Endothelial cell of umbilical vein (primary cell): Measurements from ENCODE around the gene MARCHF9. TPM values are rescaled to one million over a fixed set of nuclear protein-coding genes. Genes with fewer than 3 reads are reported as not detected.

Experiments used
- BruUV-seq: library from RNA; stranded (reverse); fragments of 400-500 nt; replicated peaks from 2 replicates; lab custom pipeline; 2021; lab: Mats Ljungman, UMichigan
- CTCF ChIA-PET: fragments of 300-600, 350-600 bp; sonication (Branson Sonifier 250); formaldehyde crosslinking; loops from one replicate; lab custom pipeline; 2021; ENCODE audit warnings: antibody characterized with exemption, inconsistent platforms; lab: Charles Lee
- POLR2A ChIA-PET: fragments of 300-600, 350-600 bp; sonication (Branson Sonifier 250); formaldehyde crosslinking; loops from one replicate; lab custom pipeline; 2021; ENCODE audit warnings: antibody characterized with exemption, inconsistent platforms; lab: Charles Lee
- DNase-seq: peaks from one replicate; pipeline ENCODE4 v3.0.0-alpha.2; 2011; ENCODE audit warnings: low read depth, low spot score
- FAIRE-seq: peaks from 2 replicates; lab custom pipeline; 2011; peaks lifted over from hg19 to GRCh38; lab: Jason Lieb, UNC
- H2AFZ ChIP-seq: 2 replicates; pipeline ENCODE4 v1.6.0; 2012; ENCODE audit warnings: low read depth, low read length, control low read depth, inconsistent platforms
- H3K27ac ChIP-seq: 2 replicates; pipeline ENCODE4 v1.5.1; 2011; ENCODE audit warnings: low read depth, mild to moderate bottlenecking, control low read depth, low read length, moderate library complexity; ENCODE audit not compliant: insufficient read depth
- H3K27me3 ChIP-seq, 2 experiments: 2 replicates each; pipeline versions ENCODE4 v1.6.0 to v1.6.1; 2011; ENCODE audit warnings: low read length in 2 of 2, mixed read lengths in 1 of 2; ENCODE audit not compliant: control insufficient read depth in 2 of 2, insufficient read depth in 2 of 2
- H3K36me3 ChIP-seq, 2 experiments: 2 replicates in 1 of 2; 3 replicates in 1 of 2; pipeline ENCODE4 v1.5.1; 2011; ENCODE audit warnings: low read length in 2 of 2, mild to moderate bottlenecking in 1 of 2, moderate library complexity in 1 of 2; ENCODE audit not compliant: control insufficient read depth in 2 of 2, insufficient read depth in 2 of 2; ENCODE audit errors: extremely low read depth in 1 of 2
- H3K4me1 ChIP-seq: 3 replicates; pipeline ENCODE4 v1.5.1; 2011; ENCODE audit warnings: mild to moderate bottlenecking, low read length; ENCODE audit not compliant: control insufficient read depth, insufficient read depth; ENCODE audit errors: extremely low read depth
- H3K4me2 ChIP-seq: 2 replicates; pipeline ENCODE4 v1.6.1; 2011; ENCODE audit warnings: low read length, control low read depth, mixed read lengths; ENCODE audit not compliant: insufficient read depth
- H3K4me3 ChIP-seq, 3 experiments: fragments of 200-600 bp in 1 of 3; sonication (generic), shearing (Covaris generic) in 1 of 3; replicated peaks in 1 of 3; 2 replicates each; pipeline ENCODE4 v1.5.1; 2011 to 2016; ENCODE audit warnings: control low read depth in 3 of 3, low read length in 3 of 3, mild to moderate bottlenecking in 2 of 3, inconsistent platforms in 1 of 3, low read depth in 1 of 3, moderate library complexity in 1 of 3; ENCODE audit not compliant: insufficient read depth in 1 of 3
- H3K79me2 ChIP-seq: 2 replicates; pipeline ENCODE4 v1.6.0; 2012; ENCODE audit warnings: low read length, inconsistent platforms; ENCODE audit not compliant: control insufficient read depth, insufficient read depth
- H3K9ac ChIP-seq: replicated peaks from 2 replicates; pipeline ENCODE3; 2011; ENCODE audit warnings: low read length, control low read depth; ENCODE audit not compliant: insufficient read depth; ENCODE audit errors: extremely low read depth
- H3K9me1 ChIP-seq: replicated peaks from 3 replicates; pipeline ENCODE4 v1.6.0; 2011; ENCODE audit warnings: mild to moderate bottlenecking, low read length; ENCODE audit not compliant: control insufficient read depth, insufficient read depth; ENCODE audit errors: extremely low read depth
- H3K9me3 ChIP-seq: replicated peaks from 2 replicates; pipeline ENCODE4 v1.5.1; 2012; ENCODE audit warnings: low read length, inconsistent platforms; ENCODE audit not compliant: control insufficient read depth, insufficient read depth
- H4K20me1 ChIP-seq: replicated peaks from 2 replicates; pipeline ENCODE3; 2011; ENCODE audit warnings: mild to moderate bottlenecking, low read length; ENCODE audit not compliant: control insufficient read depth, insufficient read depth; ENCODE audit errors: extremely low read depth
- EZH2 ChIP-seq: IDR thresholded peaks from 2 replicates; pipeline ENCODE4 v1.6.1; 2012; ENCODE audit warnings: borderline replicate concordance, low read depth, mild to moderate bottlenecking, moderate library complexity, low read length, inconsistent platforms; ENCODE audit not compliant: severe bottlenecking
- FOS ChIP-seq: IDR thresholded peaks from 2 replicates; pipeline ENCODE4 v1.6.1; 2011; ENCODE audit warnings: mild to moderate bottlenecking, low read length, moderate library complexity, borderline replicate concordance; ENCODE audit not compliant: insufficient read depth
- JUN ChIP-seq: IDR thresholded peaks from 2 replicates; pipeline ENCODE4 v1.6.1; 2011; ENCODE audit warnings: borderline replicate concordance, low read depth; ENCODE audit not compliant: insufficient read length, insufficient read depth
- POLR2AphosphoS5 ChIP-seq: IDR thresholded peaks from 2 replicates; pipeline ENCODE4 v1.6.1; 2012; ENCODE audit warnings: low read depth, mild to moderate bottlenecking, control low read depth, low read length, moderate library complexity; ENCODE audit not compliant: insufficient read depth
- dilution Hi-C: fragments of 300-500 bp; cut with MboI; formaldehyde crosslinking; loops from one replicate; pipeline ENCODE4 v1.15.0; 2019; ENCODE audit warnings: low sequenced_read_pairs; ENCODE audit not compliant: extremely low pct_ligation_motif_present
- intact Hi-C: fragments of 100-400 bp; cut with micrococcal nuclease; formaldehyde crosslinking; loops from one replicate; pipeline ENCODE4 v1.10.0; 2022
- polyA plus RNA-seq, 4 experiments: library from polyadenylated mRNA; depleted of rRNA in 3 of 4; stranded (reverse) in 3 of 4; unstranded in 1 of 4; fragments of >200 nt; gene quantifications; 2 replicates each; pipeline versions ENCODE4 v1.2.1 to v1.2.3, GENCODE V29; 2011 to 2012; ENCODE audit warnings: missing spikeins in 1 of 4
- total RNA-seq: library from RNA; stranded (reverse); gene quantifications from 2 replicates; pipeline ENCODE4 v1.2.3, GENCODE V29; 2021
- TF ChIP-seq, protein P1 (sequence below), 2 donors: IDR thresholded peaks; 1 replicate in 1 of 2; 2 replicates in 1 of 2; pipeline ENCODE4 v1.5.1; 2011; ENCODE audit warnings: low read length in 2 of 2, mild to moderate bottlenecking in 2 of 2, moderate library complexity in 2 of 2, control low read depth in 1 of 2, inconsistent platforms in 1 of 2, low read depth in 1 of 2; ENCODE audit not compliant: insufficient read depth in 1 of 2; ENCODE audit errors: extremely low read depth in 1 of 2
- TF ChIP-seq, protein P2 (sequence below): IDR thresholded peaks from 2 replicates; pipeline ENCODE4 v1.6.1; 2011; ENCODE audit not compliant: insufficient read depth, insufficient read length

Gene MARCHF9
- total and polyA plus RNA-seq, 2 donors (not counting 3 experiments of a cell fraction or from before 2014, with no cell fraction given) = 4.6 to 4.8 TPM

DNA sequence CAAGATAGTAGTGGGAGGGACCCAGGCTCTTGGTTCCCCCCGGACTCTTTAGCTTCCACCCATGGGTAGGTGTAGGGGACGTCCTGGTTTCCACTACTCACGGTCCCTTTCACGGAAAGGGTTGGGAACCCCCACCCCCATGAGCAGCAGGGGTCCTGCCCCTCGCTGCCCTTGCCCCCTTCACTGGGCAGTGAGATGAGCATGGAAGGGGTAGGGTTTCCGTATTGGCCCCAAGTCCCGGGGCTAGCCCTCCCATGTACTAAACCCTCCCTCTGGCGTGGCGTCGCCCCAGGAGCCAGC lies 29.1 kb upstream of the MARCHF9 start:
- BruUV-seq = no TSS peak
- intact Hi-C loops (loop anchor here (1.0 kb wide), 4 partner anchors 26 to 180 kb away; partner anchors contain the start of genes CDK4, EEF1AKMT3, METTL1 and OS9), dilution Hi-C loops (no loop called here)
- H3K4me2 ChIP-seq = peak overlapping the region; percentile 54
- DNase-seq = no peak
- H2AFZ ChIP-seq = peak overlapping the region; percentile 56
- POLR2A ChIA-PET = interaction anchor here (0.6 kb wide), 1 partner anchor 30 kb away, joined by 3 read pairs; no protein-coding TSS in a partner anchor
- peaks cover 0 to 3% of the 10 kb centered on the region in 2 experiments for H3K27me3 ChIP-seq
- H3K79me2 ChIP-seq = no peaks in the 10 kb centered on the region
- no peak overlapping the region for H3K27ac ChIP-seq
- no peaks in the 10 kb centered on the region for H3K9me1 ChIP-seq
- CTCF ChIA-PET = interaction anchor here (0.7 to 4.6 kb wide), 18 partner anchors 9 to 143 kb away, joined by 3 to 48 read pairs (median 6); partner anchors contain the start of genes AGAP2, ARHGEF25, CDK4 and CYP27B1
- H3K36me3 ChIP-seq = no peaks in the 10 kb centered on the region
- FAIRE-seq = no peak
- peaks cover 7% of the 10 kb centered on the region for H3K4me1 ChIP-seq
- no peaks in the 10 kb centered on the region for H3K9me3 ChIP-seq
- TF ChIP-seq JUN (no peak), FOS (no peak), EZH2 (no peak), POLR2AphosphoS5 (no peak)
- TF ChIP-seq, protein P1, sequence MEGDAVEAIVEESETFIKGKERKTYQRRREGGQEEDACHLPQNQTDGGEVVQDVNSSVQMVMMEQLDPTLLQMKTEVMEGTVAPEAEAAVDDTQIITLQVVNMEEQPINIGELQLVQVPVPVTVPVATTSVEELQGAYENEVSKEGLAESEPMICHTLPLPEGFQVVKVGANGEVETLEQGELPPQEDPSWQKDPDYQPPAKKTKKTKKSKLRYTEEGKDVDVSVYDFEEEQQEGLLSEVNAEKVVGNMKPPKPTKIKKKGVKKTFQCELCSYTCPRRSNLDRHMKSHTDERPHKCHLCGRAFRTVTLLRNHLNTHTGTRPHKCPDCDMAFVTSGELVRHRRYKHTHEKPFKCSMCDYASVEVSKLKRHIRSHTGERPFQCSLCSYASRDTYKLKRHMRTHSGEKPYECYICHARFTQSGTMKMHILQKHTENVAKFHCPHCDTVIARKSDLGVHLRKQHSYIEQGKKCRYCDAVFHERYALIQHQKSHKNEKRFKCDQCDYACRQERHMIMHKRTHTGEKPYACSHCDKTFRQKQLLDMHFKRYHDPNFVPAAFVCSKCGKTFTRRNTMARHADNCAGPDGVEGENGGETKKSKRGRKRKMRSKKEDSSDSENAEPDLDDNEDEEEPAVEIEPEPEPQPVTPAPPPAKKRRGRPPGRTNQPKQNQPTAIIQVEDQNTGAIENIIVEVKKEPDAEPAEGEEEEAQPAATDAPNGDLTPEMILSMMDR (IDR thresholded peaks at IDR 0.05; ENCODE audit: extremely low read depth in 1 of 2, insufficient read depth in 1 of 2, low read depth in 1 of 2, low read length in 2 of 2) = no peak
- TF ChIP-seq, protein P2, sequence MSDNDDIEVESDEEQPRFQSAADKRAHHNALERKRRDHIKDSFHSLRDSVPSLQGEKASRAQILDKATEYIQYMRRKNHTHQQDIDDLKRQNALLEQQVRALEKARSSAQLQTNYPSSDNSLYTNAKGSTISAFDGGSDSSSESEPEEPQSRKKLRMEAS = no peak
- no peak overlapping the region for H3K9ac ChIP-seq
- H4K20me1 ChIP-seq = no peaks in the 10 kb centered on the region
- H3K4me3 ChIP-seq = peak overlapping the region in 1 of 3 experiments; percentile 10
